ENCODE data around the gene JAZF1.
"Not testable (repeated sequence)": the region's sequence is repeated elsewhere in the genome, so short reads cannot be mapped to it uniquely, and the experiment has no call there.

JAZF1 gene

DNA sequence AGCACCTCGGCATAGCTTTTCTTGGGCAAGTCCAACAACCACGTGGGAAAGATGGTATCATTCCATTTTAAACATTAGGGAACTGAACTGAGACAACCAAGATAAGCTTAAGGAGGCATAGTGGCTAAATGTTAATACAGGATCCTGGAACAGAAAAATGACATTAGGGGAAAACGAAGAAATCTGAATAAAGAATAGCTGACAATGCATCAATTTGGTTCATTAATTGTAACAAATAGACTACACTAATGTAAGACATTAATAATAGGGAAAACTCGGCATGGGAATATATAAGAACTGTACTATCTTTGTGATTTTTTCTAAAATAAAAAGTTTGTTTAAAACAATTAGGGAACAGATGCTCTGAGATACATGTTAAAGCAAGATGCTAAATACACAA lies 165.4 kb downstream of the JAZF1 start:
- no peak for DNase-seq (ENCODE audit: low read depth in 1 of 2, low spot score in 1 of 2)

DNA sequence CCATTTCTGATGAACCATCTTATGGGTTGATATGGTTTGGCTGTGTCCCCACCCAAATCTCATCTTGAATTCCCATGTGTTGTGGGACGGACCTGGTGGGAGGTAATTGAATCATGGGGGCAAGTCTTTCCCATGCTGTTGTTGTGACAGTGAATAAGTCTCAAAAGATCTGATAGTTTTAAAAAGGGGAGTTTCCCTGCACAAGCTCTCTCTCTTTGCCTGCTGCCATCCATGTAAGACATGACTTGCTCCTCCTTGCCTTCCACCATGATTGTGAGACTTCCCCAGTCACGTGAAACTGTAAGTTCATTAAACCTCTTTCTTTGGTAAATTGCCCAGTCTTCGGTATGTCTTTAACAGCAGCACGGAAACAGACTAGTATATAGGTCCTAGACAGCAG lies 166.3 kb downstream of the JAZF1 start:
- not testable (repeated sequence) for DNase-seq (ENCODE audit: low read depth in 1 of 2, low spot score in 1 of 2)

DNA sequence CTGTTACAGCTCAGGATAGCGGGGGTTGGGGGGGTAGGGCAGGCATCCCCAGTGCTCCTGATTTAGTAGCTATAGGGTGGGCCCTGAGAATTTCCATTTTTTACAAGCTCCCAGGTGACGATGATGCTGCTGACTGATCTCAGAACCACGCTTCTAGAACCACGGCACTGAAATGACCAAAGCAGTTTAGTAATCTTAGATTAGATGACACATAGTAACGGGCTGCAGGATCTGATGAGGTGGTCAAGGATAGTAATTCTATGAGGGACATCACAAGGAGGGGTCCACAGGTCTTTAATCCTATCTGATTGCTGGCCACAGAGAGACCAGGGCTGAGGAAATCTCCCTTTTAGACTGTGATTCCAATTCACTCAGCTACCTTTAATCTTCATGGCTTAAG lies 167.2 kb downstream of the JAZF1 start:
- no peak for DNase-seq (ENCODE audit: low read depth in 1 of 2, low spot score in 1 of 2)

DNA sequence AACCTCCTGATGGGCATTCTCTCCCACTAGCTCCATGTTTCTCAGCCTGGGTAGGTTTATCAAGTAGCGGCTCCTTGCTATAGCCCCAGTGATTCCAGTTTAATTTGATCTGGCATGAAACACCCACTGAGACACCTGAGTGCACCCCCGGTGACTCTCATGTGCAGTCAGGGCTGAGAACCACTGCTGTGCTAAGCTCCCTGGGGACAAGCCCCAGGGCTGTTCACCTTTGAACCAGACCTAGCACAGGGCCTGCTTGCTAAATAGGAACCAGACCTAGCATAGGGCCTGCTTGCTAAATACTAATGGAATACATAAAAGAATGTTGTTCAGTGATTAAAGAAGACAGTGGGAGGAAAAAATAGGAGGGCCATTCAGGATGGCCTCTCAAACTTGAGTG lies 167.6 kb downstream of the JAZF1 start:
- no peak for DNase-seq (ENCODE audit: low read depth in 1 of 2, low spot score in 1 of 2)

DNA sequence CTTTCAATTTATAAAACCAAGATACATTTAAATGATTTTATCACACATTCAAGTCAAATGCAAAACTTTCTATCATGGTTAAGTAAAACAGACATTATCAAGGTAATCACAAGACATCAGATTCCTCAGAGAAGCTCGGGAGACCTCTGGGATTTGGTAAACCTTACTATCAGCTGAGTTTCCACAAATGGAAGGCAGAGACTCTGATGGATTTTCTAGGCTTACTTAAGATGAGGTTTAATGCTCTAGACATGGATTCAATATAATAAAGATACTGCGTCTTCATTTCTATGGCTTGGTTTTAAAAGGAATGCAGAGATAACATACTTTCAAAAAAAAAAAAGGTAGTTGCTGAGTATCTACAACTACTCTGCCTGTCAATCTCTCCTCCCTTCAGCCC lies 171.7 kb downstream of the JAZF1 start:
- no peak for DNase-seq (ENCODE audit: low read depth in 1 of 2, low spot score in 1 of 2)

DNA sequence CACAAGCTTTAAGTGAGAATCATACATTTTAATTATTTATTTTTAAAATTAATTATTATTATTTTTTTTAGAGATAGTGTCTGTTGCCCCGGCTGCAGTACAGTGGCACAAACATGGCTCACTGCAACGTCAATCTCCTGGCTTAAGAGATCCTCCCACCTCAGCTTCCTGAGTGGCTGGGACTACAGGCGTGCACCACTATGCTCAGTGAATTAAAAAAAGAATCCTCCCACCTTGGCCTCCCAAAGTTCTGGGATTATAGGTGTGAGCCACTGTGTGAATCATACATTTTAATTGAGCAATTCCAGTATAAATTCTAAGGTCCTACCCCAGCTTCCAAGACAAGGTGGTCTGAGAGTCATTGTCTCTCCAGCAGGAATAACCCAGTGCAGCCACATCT lies 172.4 kb downstream of the JAZF1 start:
- no peak for DNase-seq (ENCODE audit: low read depth in 1 of 2, low spot score in 1 of 2)

DNA sequence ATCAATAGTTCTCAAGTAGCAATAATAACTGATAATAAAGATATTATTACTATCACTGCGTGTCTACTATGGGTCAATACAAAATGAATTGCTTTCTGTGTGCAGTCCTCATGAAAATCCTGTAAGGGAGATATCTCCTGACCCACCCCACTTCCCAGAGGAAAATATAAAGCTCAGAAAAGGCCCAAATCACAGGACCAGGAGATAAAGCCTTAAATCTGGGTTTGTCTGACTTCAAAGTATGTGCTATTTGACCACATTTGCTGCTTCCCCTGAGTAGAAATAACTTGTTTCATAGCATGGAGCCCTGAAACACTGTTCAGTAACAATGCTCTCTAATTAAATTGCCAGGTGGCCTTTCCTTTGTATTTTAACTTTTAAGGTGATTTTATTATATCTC lies 174.1 kb downstream of the JAZF1 start:
- DNase-seq (ENCODE audit: low read depth in 1 of 2, low spot score in 1 of 2) = no peak

DNA sequence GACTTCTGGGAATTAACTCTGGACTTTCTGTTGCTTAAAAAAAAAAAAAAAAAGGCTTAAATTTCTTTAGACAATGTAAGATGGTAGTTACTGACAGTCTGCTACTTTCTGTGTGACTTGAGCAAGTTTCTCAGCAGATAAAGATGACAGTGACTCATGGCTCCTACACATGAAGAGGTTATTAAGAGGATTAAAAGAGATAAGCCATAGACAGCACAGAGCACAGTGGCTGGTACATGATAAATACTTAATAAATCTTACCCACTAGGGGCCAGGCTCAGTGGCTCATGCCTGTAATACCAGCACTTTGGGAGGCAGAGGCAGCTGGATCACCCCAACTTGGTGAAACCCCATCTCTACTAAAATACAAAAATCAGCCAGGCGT lies 174.8 kb downstream of the JAZF1 start:
- DNase-seq (ENCODE audit: low read depth in 1 of 2, low spot score in 1 of 2) = no peak

DNA sequence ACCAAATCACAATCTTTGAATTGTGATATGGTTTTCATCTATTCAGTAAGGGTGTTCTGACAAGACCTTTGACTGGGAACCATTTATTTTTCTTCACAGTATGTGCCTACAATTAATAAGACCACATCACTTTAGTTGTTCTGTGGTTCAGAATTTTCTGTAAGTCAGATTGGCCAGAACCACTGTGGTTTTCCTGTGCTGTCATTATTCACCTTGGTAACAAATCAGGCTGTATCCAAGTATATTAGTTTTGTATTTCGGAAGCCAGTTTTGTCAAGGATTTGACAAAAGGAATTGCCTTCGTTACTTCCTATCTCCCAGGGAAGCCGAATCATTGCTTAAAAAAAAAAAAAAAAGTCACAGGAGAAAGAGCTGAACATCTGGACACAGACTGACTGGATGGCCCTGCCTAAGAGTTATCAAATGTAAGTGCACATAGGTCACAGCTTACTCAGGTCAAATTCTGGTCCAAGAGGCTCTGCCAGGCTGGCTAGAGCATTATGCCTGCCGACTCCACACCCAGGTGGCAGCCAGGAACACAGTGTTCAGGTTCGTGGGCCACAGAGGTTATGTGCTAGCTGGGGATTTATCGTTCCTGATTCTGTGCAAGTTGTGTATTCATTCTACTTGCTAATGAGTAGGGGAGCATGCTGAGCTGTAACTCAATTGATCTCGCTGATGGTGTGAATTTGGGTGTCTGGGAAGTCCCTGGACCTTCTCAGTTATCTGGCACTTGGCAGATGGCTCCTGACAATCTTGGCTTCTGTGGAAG lies 175.3 kb downstream of the JAZF1 start:
- DNase-seq (ENCODE audit: low read depth in 1 of 2, low spot score in 1 of 2) = no peak

DNA sequence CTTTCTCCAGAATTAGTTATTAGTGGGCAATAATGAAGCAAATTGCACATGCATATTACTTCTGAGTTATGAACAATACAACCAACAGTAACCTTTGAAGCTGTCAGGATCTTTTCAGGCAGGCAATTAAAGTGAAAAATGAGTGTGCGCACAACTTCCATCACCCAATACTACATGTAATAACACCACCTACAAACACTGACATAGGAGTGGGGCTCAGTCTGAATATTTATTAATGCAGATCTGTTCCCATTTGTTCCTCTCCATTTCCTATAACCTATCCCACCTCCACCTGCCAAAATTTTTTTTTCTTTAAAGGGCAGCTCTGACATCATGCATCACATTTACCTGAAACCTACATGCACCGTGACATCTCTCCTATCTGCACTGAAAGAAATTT lies 177.2 kb downstream of the JAZF1 start:
- no peak for DNase-seq (ENCODE audit: low read depth in 1 of 2, low spot score in 1 of 2)

DNA sequence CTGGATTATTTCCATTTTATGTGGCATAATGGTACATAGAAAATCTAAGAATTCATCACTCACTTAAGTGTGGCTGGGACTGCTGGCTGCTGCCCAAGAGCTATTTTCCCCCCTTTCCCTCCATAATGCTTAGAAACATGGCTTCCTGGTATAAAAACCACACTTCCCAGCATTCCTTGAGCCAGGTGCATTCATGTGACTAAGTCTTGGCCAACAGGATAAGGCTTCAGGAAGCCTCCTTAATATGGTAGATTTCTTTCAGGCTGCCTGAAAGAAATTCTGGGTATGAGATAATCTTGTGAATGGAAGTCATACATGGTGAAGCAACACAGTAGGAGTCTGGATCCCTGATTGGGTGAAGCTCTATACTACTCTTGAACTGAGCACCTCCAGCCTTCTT lies 178.0 kb downstream of the JAZF1 start:
- no peak for DNase-seq (ENCODE audit: low read depth in 1 of 2, low spot score in 1 of 2)

DNA sequence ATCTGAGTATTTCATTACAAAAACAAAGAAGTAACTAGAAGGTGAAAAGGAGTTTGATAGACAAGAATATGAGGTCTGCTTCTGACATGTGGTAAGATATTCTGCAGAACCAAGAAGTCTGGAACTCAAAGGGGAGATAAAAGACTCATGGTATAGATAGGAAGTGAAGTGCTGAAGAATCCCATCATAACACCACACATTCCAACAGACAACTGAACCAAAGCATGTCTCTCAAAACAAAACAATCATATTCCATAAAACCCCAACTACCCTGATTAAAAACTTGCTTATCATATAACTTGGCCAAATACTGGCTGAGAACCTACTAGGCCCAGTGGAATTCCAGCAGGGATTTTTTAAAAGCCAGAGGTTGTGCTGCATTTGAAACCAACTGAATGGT lies 178.7 kb downstream of the JAZF1 start:
- no peak for DNase-seq (ENCODE audit: low read depth in 1 of 2, low spot score in 1 of 2)

DNA sequence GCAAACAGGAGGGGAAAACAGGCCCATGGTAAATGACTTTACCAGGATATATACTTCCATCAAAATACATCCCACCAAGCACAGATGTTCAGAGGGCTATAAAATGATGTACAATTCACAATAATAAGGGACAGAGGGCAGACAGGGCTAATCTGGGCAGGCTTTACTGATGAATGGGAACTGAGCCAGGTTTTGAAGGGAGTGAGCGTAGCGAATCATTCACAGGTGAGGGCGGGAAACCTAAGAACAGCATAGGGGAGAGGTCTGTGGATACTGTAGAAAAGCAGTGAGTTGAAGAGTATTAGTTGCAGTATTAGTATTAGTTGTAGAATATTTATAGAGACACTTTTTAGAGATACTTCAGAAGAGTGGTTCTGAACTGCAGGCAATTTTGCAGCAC lies 180.8 kb downstream of the JAZF1 start:
- DNase-seq (ENCODE audit: low read depth in 1 of 2, low spot score in 1 of 2) = no peak

DNA sequence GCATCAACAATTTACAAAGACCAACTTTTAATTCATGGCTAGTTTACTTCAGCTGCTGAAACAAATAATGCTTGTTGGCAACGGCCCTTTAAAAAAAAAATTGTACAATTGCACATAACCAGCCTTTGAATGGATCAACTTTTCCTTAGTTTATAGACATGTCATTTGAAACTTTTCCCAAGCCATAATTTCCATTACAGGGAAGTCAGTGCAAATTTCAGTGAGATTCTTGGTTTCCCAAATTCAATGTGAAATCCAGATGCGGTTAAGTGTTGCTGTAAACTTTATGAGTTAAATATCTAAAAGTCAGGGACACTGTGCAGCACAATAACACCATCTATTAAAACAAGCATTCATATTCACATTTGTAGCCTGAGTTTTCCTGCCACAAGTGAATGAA lies 182.2 kb downstream of the JAZF1 start:
- DNase-seq (ENCODE audit: low read depth in 1 of 2, low spot score in 1 of 2) = no peak

DNA sequence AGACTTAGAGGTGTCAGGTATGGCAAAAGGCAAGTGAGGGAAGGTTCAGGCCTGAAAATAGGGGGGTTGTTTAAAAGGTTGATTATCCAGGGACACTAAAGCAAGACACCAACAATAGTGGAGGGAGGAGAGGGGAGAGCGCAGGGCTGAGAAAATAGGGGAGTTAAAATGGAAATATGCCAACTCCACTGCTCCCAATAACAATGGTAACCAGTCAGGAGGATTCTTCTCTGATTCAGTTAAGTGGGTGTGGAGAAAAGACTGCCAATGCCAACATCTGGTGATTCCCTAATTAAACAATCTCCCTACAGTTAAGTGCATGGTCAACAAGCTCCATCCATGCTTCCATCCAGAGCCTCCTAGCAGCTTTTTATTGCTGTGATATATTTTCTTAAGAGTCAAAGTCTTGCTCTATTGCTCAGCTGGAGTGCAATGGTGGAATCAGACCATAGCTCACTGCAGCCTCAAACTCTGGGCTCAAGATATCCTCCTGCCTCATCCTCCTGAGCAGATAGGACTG lies 183.3 kb downstream of the JAZF1 start:
- DNase-seq (ENCODE audit: low read depth in 1 of 2, low spot score in 1 of 2) = no peak

DNA sequence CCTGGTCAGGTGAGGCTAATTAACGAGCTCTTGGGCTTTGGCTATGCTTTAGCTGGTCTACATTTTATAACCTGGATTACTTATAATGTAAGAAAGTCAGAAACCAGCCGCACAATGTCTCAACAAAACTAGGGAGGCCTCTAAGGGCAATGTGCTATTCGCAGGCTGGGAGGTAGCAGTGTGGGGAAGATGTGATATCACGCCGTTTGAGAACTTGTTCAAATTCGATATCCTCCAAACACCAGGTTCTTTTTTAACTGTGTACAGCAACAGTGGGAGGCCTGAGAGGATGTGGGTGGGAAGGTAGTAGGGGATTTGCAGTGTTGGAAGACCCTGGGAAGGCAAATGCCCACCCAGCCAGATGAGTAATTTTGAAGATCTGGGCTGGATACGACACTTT lies 184.5 kb downstream of the JAZF1 start:
- no peak for DNase-seq (ENCODE audit: low read depth in 1 of 2, low spot score in 1 of 2)

DNA sequence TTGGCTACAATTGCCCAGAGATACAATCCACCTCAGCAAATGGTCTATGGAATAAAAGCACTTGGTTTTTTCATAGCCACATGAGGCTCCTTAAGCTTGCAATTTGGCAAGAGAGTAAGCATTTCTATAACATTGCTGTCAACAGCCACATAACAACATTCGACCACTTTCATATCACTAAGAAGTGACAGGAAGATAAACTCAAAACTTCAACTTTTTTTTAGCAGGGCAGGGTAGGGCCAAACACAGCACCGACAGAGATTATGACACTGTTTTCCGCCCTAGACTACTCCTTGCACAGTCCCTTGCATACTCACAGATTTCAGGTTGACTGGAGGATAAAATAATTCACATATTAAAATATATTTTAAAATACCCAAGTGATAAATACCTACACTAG lies 185.4 kb downstream of the JAZF1 start:
- DNase-seq (ENCODE audit: low read depth in 1 of 2, low spot score in 1 of 2) = no peak

DNA sequence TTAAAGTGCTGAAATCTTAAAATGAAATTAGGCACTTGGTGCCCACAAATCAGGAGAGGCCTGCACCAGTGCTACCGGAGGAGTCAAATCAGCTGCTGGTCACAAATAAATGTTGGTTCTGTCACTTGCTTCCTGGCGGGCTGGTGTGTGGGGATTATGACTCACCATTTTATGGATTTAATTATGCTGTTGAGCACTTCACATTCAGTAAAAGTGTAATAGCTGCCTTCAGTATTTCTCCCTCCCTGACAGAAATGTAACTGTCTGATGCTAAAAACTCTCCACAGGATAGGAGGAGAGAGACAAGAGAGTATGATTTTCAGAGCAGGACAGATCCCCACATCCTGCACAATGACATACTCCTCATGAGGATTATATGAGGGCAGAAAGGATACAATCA lies 186.0 kb downstream of the JAZF1 start:
- DNase-seq (ENCODE audit: low read depth in 1 of 2, low spot score in 1 of 2) = no peak

DNA sequence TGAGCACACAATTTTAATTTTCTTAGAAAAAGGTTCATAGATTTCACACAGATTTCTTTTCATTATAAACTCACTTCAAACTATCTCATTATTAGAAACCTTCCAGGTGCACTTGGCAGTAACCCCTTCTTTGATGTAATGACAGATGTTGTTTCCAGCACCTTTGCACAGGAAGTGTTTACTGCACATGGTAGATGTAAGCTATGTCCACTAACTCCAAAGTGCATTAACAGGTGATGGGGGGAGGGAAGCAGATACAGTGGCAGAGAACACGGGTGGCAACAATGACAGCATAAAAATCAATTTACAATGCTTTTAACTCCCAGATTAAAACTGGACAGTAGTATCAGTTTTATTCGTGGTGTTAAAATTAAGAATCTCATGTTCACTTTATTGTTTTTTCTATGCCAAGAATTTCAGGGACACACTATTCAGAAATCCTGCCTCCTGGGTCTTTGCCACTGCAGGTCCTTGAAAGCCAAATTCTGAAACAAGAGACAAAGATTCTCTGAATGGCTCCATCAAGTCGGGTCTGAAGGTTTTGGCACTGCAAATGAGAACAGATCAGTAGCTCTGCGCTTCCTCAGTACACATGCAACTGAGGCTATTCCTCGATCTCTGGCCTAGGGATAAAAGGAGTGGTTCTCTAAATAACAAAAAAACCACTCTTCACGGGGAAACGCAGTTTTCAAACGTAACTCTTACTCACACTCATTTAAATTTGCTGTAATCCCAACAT lies 187.7 kb downstream of the JAZF1 start:
- DNase-seq (ENCODE audit: low read depth in 1 of 2, low spot score in 1 of 2) = no peak

DNA sequence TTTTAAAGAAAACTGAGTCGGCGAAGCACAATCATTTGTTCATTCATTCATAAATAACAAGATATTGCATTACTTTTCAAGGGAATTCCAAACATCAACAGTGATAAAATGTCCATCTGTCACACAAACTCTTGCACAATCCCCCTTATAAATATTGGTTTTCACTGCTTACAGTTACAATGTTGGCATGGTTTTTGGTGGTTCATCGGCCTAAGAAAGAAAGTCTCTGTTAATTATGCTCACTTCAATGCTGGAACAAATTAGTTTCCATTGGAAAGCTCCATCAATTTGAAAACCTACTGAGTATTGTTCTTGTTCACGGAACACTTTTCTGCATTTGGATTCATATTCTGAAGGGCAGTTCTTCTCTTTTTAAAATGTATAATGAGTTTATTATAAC lies 188.5 kb downstream of the JAZF1 start:
- DNase-seq (ENCODE audit: low read depth in 1 of 2, low spot score in 1 of 2) = no peak

DNA sequence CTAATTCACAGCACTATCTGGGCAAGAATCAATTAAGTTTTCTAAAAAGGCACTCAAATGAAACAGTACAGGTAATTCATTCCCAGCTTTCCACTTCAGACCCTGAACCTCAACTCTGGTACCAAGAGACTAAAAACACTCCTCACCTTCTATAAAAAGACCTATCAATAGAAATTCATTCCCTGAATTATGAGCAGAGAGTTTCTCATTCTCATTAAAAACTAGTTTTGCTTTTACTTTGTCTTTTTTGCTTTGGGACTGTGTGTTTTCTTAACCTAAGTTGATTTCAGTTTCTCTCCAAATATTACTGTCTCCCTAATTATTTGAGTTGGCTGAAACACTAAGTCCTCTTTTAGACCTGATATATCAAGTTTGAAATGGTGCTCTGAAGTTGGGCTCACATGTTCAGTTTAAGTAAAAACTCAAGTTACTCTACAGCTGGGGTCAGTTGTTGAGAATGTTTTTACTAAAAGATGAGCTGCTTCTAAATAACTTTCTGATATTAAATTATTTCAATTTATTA lies 189.5 kb downstream of the JAZF1 start:
- no peak for DNase-seq (ENCODE audit: low read depth in 1 of 2, low spot score in 1 of 2)

DNA sequence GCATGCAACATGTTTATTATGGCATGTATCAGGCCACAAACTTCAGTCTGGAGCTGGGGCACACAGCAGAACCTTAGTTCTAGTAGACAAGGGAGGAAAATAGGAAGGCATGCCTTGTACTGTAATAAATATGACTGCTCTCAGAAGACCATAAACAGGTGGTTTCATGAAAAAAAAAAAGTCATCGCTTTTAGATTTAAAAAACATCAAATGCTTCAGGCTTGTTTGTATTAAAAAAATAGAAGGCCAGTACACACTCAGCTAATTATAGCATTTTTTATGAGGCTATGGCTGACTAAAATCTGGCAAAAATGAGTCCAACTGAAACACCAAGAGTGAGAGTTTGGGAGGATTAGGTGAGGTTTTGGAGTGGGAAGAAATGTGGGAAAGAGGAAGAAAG lies 204.1 kb downstream of the JAZF1 start:
- no peak for DNase-seq (ENCODE audit: low read depth in 1 of 2, low spot score in 1 of 2)

Data from activated T-helper 1 cell treated with anti-CD3 and anti-CD28 coated beads, Interleukin-2, amount 50 U/mL, for 16 hours (primary cell).